NOMO-1 treated with dmso at 0.1 percent for 144 hours (cell line): ENCODE results near the gene CEBPB.

Experiments
- DNase-seq: peaks from one replicate; lab custom pipeline; 2025; ENCODE audit not compliant: unreplicated experiment; lab: John Stamatoyannopoulos, UW

The CEBPB gene

GRCh38 chr20:50224531-50225255 lies 34.1 kb downstream of the CEBPB start:
- DNase-seq, result no peak

- peak; percentile 56 for DNase-seq
These were observed 35.7 kb downstream of the CEBPB start for GRCh38 chr20:50226093-50226974.

GRCh38 chr20:50227506-50227905 lies 36.9 kb downstream of the CEBPB start:
- DNase-seq, result no peak

- DNase-seq, result no peak
These were observed 38.6 kb downstream of the CEBPB start for GRCh38 chr20:50229156-50229607.

GRCh38 chr20:50230184-50230583 lies 39.6 kb downstream of the CEBPB start:
- no peak for DNase-seq

GRCh38 chr20:50230871-50231560 lies 40.4 kb downstream of the CEBPB start:
- DNase-seq, result no peak

- no peak for DNase-seq
These were observed 41.2 kb downstream of the CEBPB start for GRCh38 chr20:50231854-50232253.

GRCh38 chr20:50232651-50233324 lies 42.2 kb downstream of the CEBPB start:
- DNase-seq, result no peak

GRCh38 chr20:50233325-50234212 lies 42.9 kb downstream of the CEBPB start:
- DNase-seq, result no peak

- no peak for DNase-seq
These were observed 43.7 kb downstream of the CEBPB start for GRCh38 chr20:50234288-50234687.

- DNase-seq, result no peak
These were observed 46.7 kb downstream of the CEBPB start for GRCh38 chr20:50237349-50237748.

- no peak for DNase-seq
These were observed 47.6 kb downstream of the CEBPB start for GRCh38 chr20:50238081-50238800.

- DNase-seq, result no peak
These were observed 49.5 kb downstream of the CEBPB start for GRCh38 chr20:50240092-50240491.

GRCh38 chr20:50242178-50242514 lies 51.5 kb downstream of the CEBPB start:
- DNase-seq, result no peak
